Adrenal gland (tissue), 12 donors: ENCODE measurements around the gene FTH1. TPM values are rescaled to one million over a fixed set of nuclear protein-coding genes. Genes with fewer than 3 reads are reported as not detected.
A peak's percentile ranks its signal among the peaks of the same experiment; 100 is the strongest.

Experiments
- DNase-seq, 7 donors: peaks; one replicate each; pipeline ENCODE4 v3.0.0-alpha.2; 2019 to 2020
- H3K27ac ChIP-seq, 5 donors: fragments of 200-600 bp; sonication (generic) in 4 of 5; 1 replicate in 3 of 5; 2 replicates in 2 of 5; pipeline versions ENCODE4 v1.5.1 to v1.8.0; 2016 to 2020; ENCODE audit warnings: mild to moderate bottlenecking in 1 of 5
- H3K27me3 ChIP-seq: fragments of 200-600 bp; 2 replicates; pipeline ENCODE4 v1.8.0; 2021
- H3K36me3 ChIP-seq, 2 donors: fragments of 200-600 bp; replicated peaks in 1 of 2; 1 replicate in 1 of 2; 2 replicates in 1 of 2; pipeline versions ENCODE4 v1.5.1 to v1.8.0; 2018 to 2022
- H3K4me1 ChIP-seq, 2 donors: fragments of 200-600 bp; replicated peaks in 1 of 2; 1 replicate in 1 of 2; 2 replicates in 1 of 2; pipeline versions ENCODE4 v1.5.1 to v1.8.0; 2018 to 2021
- H3K4me3 ChIP-seq, 4 donors: fragments of 200-600 bp; sonication (generic) in 3 of 4; one replicate each; pipeline ENCODE4 v1.5.1; 2016 to 2018
- H3K9me3 ChIP-seq, 3 donors: fragments of 200-600 bp; sonication (generic) in 1 of 3; replicated peaks in 1 of 3; 1 replicate in 2 of 3; 2 replicates in 1 of 3; pipeline versions ENCODE4 v1.5.1 to v1.8.0; 2016 to 2021
- POLR2A ChIP-seq, 2 donors: fragments of 450-650 bp; IDR thresholded peaks; one replicate each; pipeline ENCODE4 v1.6.1; 2017; ENCODE audit warnings: antibody characterized with exemption in 2 of 2, mild to moderate bottlenecking in 2 of 2, moderate library complexity in 1 of 2
- WGBS, 4 donors: extraction: QIAGEN DNeasy Blood & Tissue Kit in 2 of 4; methylation state at CpG; one replicate each; pipeline versions ENCODE4 v1.1.5 to v1.1.7; 2013 to 2017; 5-methylcytosine and 5-hydroxymethylcytosine counted together
- intact Hi-C, 2 donors: fragments of 100-400 bp; cut with DNase I; formaldehyde crosslinking; loops; one replicate each; pipeline versions ENCODE4 v1.14.1 to v1.15.0; 2022 to 2023
- polyA plus RNA-seq, 3 donors: library from polyadenylated mRNA; stranded (reverse); fragments of 200-250 nt in 2 of 3; fragments of 350-450 nt in 1 of 3; fragmentation: Illumina TruSeq in 1 of 3; extraction: RNeasy Lipid Tissue Mini Kit (QIAGEN cat#74804) in 1 of 3; gene quantifications; one replicate each; pipeline ENCODE4 v1.2.3, GENCODE V29; 2013 to 2014
- total RNA-seq, 9 donors: library from RNA; depleted of rRNA in 4 of 9; stranded (reverse); fragments of >200 nt in 4 of 9; fragments of 120-200 nt in 1 of 9; fragmentation: NEBNext Ultra II Directional in 1 of 9; extraction: Animal tissue kit (Norgen Biotek cat#: 25700) in 1 of 9; gene quantifications; one replicate each; pipeline versions ENCODE4 v1.1.0 to v1.2.4, GENCODE V29; 2013 to 2023
- TF ChIP-seq, protein P1 (sequence below), 6 experiments: fragments of 450-650 bp in 4 of 6; fragments of 200-600 bp in 2 of 6; sonication (generic) in 1 of 6; IDR thresholded peaks; 1 replicate in 5 of 6; 2 replicates in 1 of 6; pipeline versions ENCODE4 v1.5.1 to v1.8.0; 2016 to 2021; ENCODE audit warnings: antibody characterized with exemption in 6 of 6, mild to moderate bottlenecking in 2 of 6, moderate library complexity in 1 of 6
- donor health status: healthy with polysubstance abuse.
- donor health status: Bipolar disorder and iron deficiency.
- donor health status: DM: yes; HTN: yes; CAD: no.
- donor health status: DM: no; HTN: no; CAD: no.
- donor health status: DM: no; HTN: no; CAD: no.
- donor health status: DM: yes; HTN: yes; CAD: no.

Gene FTH1
- total and polyA plus RNA-seq, 12 donors, result 530 to 5,565 (median 3,420) TPM

DNA sequence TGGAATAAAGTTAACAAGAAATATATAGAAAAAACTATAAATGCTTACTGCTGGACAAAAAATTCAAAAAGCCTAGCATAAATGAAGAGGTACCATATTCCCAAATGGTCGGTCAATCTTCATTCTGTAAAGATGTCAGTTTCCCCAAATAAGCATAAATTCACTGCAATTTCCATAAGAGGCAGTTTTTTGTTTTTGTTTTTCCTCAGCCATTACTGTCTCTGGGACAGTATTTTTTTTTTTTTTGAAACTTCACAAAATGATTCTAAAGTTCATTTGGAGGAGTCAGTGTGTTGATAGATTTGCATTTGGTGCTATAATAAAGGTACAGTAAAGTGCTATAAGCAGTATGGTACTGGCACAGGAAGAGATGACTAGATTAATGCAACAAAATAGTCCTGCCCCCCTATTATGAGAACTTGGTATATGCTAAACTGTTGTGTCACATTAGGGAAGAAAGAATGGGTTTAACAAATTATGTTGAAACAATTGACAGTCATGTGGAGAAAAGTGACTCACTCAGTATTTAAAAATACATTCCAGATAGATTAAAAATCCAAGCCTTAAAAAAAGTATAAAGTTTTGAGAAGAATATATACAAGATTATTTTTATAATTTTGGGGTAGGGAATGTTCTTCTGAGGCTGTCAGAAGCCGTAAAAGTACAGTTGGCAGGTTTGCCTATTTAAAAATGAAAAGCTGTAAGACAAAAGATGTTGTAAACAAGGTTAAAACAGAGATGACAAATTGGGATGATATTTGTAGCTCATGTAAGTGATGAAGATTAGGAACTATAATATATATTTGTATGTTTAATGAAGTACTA is 2.6 kb upstream of the FTH1 start:
- Histone ChIP-seq H3K4me3 (peak overlapping the region in 1 of 4 donors; percentile 98), H3K4me1 (peaks cover 46 to 66% of the 10 kb centered on the region in 2 donors)

DNA sequence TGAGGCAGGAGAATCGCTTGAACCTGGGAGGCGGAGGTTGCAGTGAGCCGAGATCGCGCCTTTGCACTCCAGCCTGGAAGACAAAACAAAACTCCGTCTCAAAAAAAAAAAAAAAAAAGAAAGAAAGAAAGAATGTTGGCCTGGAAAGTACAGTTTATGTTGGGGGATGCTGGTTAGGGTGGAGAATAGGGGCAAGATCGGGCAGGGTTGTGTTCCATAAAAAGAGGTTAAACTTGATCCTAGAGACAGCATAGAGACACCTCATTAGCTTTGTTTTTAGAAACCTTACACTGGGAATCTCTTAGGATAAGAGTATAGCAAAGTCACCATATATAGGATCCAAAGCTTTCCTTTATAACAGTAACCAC is 1.9 kb upstream of the FTH1 start:
- Histone ChIP-seq H3K4me1 (peaks cover 52 to 73% of the 10 kb centered on the region in 2 donors), H3K36me3 (peaks cover 0 to 19% of the 10 kb centered on the region in 2 donors), H3K27me3 (no peaks in the 10 kb centered on the region), H3K9me3 (no peaks in the 10 kb centered on the region), H3K27ac (peak overlapping the region; percentile 54 to 98 (median 97)), H3K4me3 (peak overlapping the region in 1 of 4 donors; percentile 98)
- DNase-seq, result peak in 1 of 7 donors; percentile 3
- 87 to 95% (median 93%) methylated on average over 7 of the region's 7 CpGs for WGBS, 4 donors
- intact Hi-C loops, result no loop called here
- TF ChIP-seq POLR2A (IDR thresholded peaks at IDR 0.05), result no peak
- TF ChIP-seq, protein P1, sequence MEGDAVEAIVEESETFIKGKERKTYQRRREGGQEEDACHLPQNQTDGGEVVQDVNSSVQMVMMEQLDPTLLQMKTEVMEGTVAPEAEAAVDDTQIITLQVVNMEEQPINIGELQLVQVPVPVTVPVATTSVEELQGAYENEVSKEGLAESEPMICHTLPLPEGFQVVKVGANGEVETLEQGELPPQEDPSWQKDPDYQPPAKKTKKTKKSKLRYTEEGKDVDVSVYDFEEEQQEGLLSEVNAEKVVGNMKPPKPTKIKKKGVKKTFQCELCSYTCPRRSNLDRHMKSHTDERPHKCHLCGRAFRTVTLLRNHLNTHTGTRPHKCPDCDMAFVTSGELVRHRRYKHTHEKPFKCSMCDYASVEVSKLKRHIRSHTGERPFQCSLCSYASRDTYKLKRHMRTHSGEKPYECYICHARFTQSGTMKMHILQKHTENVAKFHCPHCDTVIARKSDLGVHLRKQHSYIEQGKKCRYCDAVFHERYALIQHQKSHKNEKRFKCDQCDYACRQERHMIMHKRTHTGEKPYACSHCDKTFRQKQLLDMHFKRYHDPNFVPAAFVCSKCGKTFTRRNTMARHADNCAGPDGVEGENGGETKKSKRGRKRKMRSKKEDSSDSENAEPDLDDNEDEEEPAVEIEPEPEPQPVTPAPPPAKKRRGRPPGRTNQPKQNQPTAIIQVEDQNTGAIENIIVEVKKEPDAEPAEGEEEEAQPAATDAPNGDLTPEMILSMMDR (IDR thresholded peaks at IDR 0.05), result no peak

More for the DNA sequence above, 2.6 kb upstream of the FTH1 start:
- DNase-seq, result no peak
- no peaks in the 10 kb centered on the region for H3K27me3 ChIP-seq
- no peaks in the 10 kb centered on the region for H3K9me3 ChIP-seq
- H3K27ac ChIP-seq, result peak overlapping the region; percentile 86 to 98 (median 94)
- peak in 1 of 2 donors; percentile 19 for TF ChIP-seq POLR2A (IDR thresholded peaks at IDR 0.05)
- TF ChIP-seq, protein P1 (IDR thresholded peaks at IDR 0.05), result no peak
- intact Hi-C loops, result no loop called here
- WGBS, 4 donors, result 65 to 78% (median 70%) methylated on average over 2 of the region's 2 CpGs
- H3K36me3 ChIP-seq, result peaks cover 0 to 12% of the 10 kb centered on the region in 2 donors

DNA sequence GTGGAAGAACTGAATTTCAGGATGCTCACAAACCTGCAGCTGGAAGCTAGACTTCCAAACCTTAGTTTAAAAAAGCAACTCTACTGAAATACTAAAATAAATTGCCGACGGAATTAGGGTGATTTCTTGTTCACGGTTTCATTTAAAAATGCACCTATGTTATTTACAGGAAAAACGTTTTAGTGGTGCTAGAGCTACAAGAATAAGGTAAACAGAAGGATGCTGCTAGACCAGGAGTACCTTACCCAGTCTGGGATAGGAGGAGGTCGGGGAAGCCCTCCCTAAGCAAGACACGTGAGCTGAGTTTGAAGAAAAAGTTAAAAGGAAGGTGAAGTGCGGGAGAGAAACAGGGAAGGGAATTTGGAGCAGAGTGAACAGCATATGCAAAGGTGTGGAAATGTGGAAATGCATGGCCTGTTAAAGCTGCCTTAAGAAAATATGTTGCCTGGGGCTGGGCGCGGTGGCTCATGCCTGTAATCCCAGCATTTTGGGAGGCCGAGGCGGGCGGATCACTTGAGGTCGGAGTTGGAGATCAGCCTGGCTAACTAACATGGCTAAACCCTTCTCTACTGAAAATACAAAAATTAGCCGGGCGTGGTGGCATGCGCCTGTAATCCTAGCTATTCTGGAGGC is 1.4 kb upstream of the FTH1 start:
- Histone ChIP-seq H3K27ac (peak overlapping the region; percentile 90 to 98 (median 97)), H3K4me1 (peaks cover 54 to 75% of the 10 kb centered on the region in 2 donors), H3K36me3 (peaks cover 0 to 24% of the 10 kb centered on the region in 2 donors), H3K4me3 (peak overlapping the region in 1 of 4 donors; percentile 98), H3K27me3 (no peaks in the 10 kb centered on the region), H3K9me3 (no peaks in the 10 kb centered on the region)
- intact Hi-C loops, result no loop called here
- TF ChIP-seq, protein P1 (IDR thresholded peaks at IDR 0.05), result no peak
- TF ChIP-seq POLR2A (IDR thresholded peaks at IDR 0.05), result no peak
- peak in 5 of 7 donors; percentile 8 to 56 (median 26) for DNase-seq
- 92 to 95% (median 92%) methylated on average over 16 of the region's 16 CpGs for WGBS, 4 donors
